AG09309 (cell line): ENCODE data around the gene KIF25.

ENCODE experiments used
- DNase-seq: peaks from one replicate; pipeline ENCODE4 v3.0.0-alpha.2; 2010; ENCODE audit warnings: low read depth
- H3K4me3 ChIP-seq: 2 replicates; pipeline ENCODE4 v1.5.1; 2011; ENCODE audit warnings: mild to moderate bottlenecking, low read depth, low read length, moderate library complexity; ENCODE audit not compliant: control insufficient read depth
- CTCF ChIP-seq: IDR thresholded peaks from 2 replicates; pipeline ENCODE4 v1.5.1; 2011; ENCODE audit warnings: mild to moderate bottlenecking, low read depth, low read length, inconsistent platforms; ENCODE audit not compliant: insufficient read depth, control insufficient read depth; ENCODE audit errors: missing control alignments

The KIF25 gene

DNA sequence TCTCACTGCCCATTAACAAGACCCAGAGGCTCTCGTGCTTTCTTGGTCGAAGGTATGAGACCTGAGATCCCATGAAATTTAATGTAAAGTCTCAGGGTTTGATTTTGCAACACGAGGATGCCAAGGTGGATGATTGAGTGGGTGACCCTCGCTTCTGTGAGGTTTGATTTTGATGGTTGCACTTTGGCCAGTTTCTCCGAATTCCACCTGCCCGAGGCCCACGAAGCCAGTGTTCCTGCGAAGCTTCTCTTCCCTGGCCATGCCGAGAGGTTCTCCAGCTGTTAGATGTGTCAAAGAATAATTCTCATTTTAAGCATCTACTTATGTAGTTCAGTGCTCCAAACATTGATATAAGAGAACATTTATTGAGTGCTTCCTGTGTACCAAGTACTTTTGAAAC, at the start of gene KIF25:
TSS of gene KIF25 (plus strand) at position 30 of the 400 bp plus-strand sequence. CDS start 31,915 bp downstream, outside the sequence.
- TF ChIP-seq CTCF = no peak
- no peak for DNase-seq
- no peak within 1 kb of the TSS for H3K4me3 ChIP-seq

DNA sequence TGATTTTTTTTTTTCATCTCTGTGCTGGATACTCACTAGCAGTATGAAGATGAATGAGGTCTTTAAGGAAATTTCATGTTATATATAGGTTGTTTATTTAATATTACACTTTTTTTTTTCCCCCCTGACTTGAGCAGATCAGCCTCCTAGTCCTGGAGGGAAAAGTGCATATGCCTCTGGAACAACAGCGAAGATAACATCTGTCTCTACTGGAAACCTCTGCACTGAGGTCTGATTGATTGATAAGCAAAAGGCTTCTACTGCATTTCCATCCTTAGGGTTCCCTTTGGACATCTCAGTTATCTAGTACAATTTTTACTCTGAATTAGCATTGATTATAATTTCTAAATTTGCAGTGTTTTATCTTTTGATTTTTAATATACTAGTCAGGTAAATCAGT, 49.8 kb upstream of the KIF25 start:
- TF ChIP-seq CTCF = no peak
- no peak overlapping the region for H3K4me3 ChIP-seq
- no peak for DNase-seq

DNA sequence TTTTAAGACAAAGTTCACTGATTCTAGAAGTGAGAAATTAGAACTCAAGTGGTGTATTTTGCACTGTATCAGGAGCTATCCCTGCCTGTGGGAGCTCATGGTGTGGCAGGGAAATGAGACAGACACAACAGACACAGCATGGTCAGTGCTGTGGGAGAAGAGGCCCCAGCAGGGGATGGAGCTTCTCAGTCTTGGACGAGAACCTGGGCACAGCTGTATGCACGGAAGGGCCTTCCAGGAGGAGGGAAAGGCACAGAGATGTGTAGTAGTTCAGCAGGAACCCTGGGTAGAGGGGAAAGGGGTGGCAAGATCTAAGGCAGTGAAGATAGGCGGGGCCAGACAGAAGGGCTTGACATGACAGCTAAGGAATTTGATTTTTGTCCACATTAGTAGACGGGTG, 48.8 kb upstream of the KIF25 start:
- TF ChIP-seq CTCF = no peak
- DNase-seq = no peak
- no peak overlapping the region for H3K4me3 ChIP-seq

DNA sequence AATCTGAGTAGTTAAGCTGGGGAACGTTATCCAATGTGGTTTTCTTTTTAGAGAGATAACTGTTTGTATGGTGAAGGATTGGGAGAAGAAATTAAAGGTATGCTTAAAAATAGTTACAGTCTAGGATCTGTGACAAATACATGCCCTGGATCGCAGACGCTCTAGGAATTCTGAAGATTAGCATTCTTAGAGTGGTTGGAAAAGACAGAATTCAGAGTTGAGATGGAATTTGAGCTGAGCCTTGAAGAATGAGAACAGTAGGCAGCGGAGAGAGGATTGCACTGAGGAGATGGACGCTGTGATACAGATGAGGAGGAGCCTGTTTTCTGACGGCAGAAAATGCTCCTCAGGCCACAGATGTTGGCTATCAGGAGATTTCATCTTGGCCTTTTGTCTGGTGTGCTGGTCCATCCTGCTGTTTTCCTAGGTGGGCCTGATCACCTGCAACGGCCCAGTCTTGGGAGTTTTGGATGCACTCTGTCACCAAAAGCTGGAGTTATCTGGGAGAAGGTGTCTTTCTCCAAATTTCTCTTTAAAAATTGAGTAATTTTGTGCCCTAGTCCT, 48.3 kb upstream of the KIF25 start:
- no peak for DNase-seq
- no peak for TF ChIP-seq CTCF
- no peak overlapping the region for H3K4me3 ChIP-seq

GRCh38 chr6:167951781-167952511, 45.5 kb upstream of the KIF25 start:
- no peak overlapping the region for H3K4me3 ChIP-seq
- no peak for DNase-seq
- TF ChIP-seq CTCF = no peak

DNA sequence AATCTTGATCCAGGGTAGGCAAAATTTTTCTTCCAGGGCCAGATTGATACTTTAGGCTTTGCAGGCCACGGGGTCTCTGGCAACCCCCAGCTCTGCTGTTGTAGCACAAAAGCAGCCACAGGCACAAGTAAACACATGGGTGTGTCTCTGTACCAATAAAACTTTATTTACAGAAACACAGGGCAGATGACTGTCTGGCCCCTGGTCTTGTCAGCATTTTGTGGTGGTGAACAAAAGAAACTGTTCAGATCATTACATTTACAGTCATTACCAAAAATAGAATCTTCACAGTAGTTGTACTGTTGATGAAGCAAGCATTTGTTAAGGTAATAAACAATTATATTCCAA, 45.0 kb upstream of the KIF25 start:
- DNase-seq = no peak
- no peak for TF ChIP-seq CTCF
- H3K4me3 ChIP-seq = no peak overlapping the region
